HG02798 (cell line): Measurements from ENCODE around the gene DUSP11.
"Not testable (repeated sequence)": the region's sequence is repeated elsewhere in the genome, so short reads cannot be mapped to it uniquely, and the experiment has no call there.

ENCODE experiments used
- ATAC-seq: cut with Tn5 transposase; IDR thresholded peaks from one replicate; pipeline ENCODE4 v1.9.1; 2021; ENCODE audit warnings: mild to moderate bottlenecking; ENCODE audit not compliant: unreplicated experiment, poor library complexity

DUSP11 gene

DNA sequence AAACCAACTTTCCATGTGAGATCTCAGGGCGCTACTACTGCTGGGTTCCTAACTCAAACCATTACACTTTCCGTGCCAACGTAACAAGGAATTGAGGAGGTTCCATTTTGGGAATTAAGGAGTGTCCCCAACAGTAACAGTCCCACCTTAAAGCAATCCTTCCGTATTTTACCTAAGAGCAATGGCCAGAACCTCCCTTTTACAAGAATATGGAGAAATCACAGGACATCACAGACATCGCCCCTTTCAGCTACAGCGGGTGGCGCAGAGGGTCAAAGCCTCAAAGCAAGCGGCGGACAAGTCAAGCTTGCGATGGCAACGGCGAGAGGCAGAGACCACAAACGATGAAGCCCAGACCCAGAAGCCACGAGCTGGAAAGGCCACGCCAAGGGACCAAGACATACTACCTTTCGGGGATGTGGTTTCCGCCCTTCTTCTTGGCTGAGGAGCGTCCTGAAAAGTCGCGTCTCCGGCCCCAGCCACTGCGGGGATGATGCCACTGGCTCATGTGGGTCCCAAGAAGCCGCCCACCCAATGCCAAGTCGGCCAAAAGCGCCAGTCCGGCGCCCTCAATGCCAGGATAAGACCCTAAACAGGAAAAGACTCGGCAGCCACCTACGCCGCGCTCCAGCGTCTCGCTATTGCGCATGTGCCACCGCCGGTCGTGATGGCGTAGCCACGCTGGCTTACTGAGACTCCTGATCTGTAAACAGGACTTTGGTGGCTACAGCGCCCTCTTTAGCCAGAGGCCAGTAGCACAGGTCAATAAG lies at the start of gene DUSP11:
DUSP11 (minus strand) TSS at position 637 of the 770 bp plus-strand sequence; CDS start at position 508, 129 bp downstream.
- ATAC-seq: peak; percentile 100

DNA sequence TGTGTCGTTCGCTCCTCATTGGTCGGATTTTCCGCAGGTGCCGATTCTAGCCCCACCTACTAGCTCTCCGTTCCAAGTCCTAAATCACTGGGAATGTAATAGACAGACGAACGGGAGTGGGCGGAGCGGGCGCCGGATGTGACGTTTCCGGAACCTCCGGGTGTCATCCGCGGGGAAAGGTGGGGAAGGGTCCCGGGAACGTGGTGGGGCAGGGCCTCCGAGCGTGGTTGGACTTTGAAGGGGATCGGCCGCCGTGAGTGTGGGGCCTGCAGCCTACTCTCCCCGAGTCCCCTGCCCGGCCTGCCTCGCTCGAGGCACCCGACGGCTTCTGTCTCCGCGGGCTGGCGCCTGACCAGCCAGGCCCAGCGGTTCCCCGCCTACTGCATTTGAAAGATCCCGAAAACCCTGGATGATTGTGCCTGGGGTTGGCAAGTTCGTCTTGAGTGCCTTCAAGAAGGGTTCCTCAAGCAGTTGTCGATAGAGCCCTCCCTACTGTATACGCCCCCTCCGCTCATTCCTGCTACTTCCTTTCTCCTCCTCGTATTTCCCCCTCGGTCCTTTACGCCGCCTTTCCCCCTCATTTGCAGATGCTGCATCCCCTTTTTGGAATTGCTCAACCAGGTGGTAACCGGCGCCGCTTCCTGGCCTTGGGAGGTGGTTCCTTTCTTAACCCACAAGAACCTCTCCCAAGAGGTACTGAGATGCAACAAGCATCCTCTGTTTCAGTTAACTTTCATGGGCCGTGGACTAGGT lies 49.1 kb upstream of the DUSP11 start, which contains the start of gene STAMBP:
STAMBP (plus strand) TSS at position 144 of the 753 bp plus-strand sequence. CDS start 1,896 bp downstream, outside the sequence.
- peak; percentile 95 for ATAC-seq

DNA sequence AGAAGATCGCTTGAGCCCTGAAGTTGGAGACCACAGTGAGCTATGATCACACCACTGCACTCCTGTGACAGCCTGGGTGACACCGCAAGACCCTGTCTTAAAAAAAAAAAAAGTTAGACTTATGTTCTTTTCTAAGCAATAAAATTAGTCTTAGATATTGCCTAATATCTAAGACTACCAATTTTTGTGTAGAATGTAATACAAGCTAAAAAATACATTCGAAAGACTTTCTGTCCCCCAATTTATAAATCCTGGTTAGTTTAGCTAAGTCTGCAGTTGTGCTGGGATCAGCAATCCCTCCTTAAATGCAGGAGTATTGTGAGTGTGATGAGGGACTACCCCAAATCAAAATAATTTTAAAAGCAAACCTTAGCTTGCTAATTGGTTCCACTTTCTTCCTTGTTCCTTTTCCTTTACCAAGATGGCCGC lies 48.5 kb upstream of the DUSP11 start:
- no peak for ATAC-seq

DNA sequence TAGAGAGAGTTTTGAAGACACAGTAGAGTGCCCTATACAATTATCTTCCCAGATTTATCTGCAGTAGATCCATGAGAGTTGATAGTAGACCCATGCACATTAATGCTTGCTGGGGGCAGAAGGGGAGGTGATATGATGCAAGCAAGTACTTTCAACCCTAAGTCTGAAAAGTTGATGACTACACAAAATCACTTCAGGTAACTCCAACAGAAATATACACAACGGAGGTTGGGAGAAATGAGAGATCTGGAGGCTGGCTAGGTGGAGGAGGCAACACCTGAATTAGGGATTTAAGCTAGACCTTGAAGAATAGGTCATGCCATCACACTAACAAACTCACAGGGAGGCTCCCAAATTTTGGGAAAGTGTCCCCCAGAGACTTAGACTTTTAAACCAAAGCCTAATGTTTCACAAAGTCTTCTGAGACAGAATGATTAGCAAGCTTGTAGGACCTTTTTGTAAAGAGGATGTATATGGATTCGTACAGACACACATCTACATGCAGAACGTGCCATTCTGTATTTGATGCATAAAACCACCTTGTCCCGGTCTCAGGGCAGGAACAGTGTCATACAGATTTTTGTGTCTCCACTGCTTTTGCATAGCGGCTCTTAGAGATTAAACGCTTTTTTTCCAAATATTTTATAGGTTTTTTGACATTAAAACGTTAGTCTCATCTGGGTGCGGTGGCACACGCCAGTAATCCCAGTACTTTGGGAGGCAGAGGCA lies 47.9 kb upstream of the DUSP11 start:
- no peak for ATAC-seq

DNA sequence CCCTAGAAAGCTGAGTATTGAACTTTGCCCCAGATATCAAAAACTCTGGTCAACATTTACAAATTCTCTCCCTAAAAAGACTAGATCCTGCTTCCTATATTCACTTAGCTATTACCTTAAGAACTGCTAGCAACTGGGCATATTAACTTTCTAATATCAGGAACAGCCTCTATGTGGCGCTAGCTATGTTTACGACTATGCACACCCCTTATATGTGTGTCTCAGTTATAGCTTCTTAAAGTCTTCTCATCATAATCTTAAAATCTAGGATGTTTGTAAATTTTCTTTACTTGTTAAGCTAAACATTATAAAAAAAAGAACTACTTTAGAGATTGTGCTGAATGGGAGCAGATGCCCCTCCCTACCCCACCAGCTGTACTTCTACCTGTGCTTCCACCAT lies 47.1 kb upstream of the DUSP11 start:
- no peak for ATAC-seq

DNA sequence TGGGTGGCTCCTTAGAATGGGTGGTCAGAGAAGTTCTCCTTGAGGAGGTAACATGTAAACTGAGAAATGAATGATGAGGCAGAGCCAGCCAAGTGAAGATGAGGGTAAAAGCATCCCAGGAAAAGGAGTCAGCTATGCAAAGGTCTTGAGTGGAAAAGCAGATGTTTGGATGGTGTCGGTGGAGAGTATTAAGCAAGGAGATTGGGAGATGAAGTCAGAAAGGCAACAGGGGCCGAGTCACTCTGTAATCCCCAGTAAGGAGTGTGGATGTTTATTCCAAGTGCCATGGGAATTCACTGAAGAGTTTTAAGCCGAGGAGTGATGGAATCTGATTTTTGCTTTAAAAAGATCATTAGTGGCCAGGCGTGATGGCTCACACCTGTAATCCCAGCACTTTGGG lies 45.5 kb upstream of the DUSP11 start:
- ATAC-seq: no peak

DNA sequence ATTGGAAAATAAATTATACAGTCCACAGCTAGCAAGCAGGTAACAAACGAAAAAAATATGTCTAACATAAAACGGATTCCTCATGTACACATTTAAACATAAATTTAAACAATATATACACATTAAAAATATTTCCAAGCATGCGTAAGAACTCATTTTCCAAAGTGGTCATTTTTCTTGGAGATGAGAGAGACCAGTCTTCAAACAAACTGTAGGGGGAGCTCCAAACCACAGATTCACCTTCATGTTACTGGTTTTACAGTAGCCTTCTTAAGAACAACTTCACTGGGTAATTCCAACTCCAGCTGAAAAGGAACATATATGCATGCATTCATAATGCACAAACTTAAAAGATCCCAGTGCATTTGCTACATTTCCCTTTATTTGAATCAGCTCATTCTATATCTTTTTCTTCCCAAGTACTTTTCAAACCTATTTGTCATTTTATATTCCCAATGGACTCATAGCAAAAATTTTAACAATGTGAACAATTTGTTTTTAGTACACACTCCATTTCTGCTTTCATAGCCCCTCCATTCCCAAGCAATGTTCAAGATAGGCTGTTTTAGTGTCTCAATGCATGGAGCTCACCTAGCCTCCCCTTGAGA lies 44.1 kb upstream of the DUSP11 start:
- no peak for ATAC-seq

DNA sequence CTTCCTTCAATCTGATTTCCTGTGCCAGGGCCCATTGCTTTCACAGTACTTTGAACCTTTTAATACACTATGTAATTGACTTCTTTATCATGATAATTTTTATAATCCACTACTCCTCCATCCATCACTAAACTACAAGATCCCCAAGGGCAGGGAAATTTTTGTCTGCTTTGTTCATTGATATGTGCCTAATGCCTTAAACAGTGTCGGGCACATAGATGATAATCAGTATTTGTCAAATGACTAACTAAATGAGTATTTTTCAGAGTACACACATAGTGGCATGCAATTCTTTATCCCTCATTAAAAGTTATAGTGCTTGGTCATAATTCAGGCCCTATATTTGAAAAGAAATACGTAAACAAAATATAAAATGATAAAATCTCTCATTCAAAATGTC lies 43.5 kb upstream of the DUSP11 start:
- ATAC-seq: no peak

DNA sequence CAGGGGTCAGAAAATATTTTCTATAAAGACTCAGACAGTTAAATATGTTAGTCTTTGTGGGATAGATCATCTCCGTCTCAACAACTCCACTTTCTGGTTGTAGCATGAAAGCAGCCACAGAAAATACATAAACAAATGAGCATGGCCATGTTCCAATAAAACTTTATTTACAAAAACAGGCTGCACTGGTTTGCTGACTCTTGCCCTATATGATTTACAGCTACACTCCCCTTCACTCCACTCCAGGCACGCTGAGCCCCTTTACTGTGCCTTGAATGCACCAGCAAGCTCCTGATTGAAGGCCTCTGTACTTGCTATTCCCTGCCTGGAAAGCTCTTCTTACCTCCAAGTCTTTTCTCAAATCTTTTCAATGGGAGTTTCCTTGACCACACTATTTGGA lies 43.1 kb upstream of the DUSP11 start:
- ATAC-seq: no peak

DNA sequence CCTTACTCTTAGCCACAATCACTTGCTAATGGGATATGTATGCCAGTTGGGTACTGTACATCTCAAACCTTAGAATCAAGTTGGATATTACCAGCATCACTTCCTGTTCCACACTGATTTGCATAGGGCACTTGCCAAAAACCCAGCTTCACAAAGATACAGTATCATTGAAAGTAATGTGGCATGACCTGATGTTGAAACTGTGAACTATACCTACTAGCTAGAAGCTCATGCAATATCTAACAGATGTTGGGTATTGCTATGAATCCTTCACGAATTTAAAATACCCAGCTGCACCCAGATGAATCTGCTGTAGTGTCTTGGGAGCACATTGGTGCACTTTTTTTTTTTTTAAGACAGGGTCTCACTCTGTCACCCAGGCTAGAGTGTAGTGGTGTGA lies 42.4 kb upstream of the DUSP11 start:
- ATAC-seq: peak; percentile 56

DNA sequence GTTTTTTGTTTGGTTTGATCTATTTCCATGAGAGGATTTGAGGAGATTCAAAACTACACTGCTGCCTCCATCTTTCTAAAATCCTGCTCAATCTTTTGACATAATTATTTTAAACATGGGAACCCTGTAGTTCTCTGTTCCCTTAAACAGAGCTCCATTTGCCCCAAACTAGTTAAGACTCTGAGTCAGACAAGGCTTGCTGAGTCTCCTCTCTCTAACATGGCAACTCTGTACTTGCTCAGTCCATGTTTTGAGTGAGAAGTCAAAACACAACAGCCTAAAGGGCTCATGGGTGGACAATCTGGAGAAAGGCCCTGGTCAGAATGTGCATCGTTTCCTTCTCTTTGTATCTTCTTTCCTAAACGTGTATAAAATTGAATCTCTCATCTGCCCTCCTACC lies 41.8 kb upstream of the DUSP11 start:
- ATAC-seq: no peak

DNA sequence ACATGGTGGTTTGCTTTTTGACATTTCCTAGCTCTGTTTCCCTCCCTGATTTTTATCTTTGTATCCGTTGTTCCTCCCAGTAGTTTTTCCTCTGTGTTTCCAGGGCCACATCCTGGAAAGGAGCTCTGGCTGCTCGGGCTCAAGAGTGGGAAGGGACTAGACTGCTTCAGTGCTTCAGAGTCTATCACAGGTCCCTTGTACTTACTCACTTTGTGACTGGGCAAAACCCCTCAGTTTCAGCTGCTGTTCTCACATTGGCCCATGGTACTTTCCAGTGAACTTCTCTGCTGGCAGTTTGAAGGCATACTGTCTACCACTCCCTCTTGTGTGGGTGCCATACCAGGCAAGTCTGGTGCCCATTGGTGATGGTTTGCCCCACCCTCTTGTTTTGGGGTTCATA lies 41.3 kb upstream of the DUSP11 start:
- ATAC-seq: peak; percentile 90

DNA sequence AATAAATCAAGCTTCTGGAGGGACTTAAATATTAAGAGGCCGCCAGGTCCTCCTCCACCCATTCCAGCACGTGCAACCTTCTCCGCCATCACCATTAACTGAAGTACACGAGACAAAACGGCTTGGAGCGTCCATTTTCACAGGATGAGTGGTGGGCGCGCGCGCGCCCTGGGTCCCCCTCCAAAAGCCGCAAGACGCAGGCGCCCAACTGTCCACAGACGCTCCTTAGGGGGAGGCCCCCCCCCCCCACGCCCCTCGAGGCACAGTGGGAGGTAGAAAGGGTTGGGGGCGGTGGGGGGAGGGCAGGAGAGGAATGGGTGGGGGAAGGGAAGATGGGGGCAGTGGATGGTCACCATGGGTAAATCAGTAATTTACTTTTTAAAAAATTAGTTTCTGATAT lies 38.4 kb upstream of the DUSP11 start:
- ATAC-seq: no peak

DNA sequence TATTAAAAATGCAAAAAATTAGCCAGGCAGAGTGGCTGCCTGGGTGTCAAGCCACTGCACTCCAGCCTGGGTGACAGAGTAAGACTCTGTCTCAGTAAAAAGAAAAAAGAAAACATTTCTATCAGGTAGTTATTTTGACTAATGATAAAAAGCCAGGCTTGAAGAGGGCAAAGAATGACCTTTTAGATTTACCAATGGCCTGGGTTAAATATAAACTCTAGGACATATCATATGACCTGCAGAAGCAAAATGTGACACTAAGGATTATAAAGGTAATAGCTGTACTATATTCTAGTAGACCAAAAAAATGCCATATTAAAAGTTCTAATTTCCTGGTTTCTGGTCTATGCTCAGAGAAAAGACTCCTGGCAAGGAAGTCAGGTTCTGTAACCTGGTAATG lies 32.7 kb upstream of the DUSP11 start:
- no peak for ATAC-seq

DNA sequence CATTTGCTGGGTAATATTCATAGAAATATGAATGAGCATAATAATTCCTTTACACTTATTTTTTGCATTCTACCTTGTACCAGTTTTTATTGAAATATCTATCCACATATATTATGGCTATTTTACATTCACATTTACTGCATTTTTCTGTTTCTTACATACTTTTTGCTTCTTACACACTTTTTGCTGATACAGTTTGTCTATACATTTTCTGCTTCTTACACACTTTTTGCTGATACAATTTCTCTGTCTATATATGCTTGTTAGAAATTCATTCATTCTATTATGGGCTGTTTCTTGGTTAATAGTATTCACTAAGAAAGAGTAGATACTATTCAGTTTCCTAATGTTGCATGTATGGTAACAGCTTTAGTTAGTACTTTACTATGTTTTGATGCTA lies 32.0 kb upstream of the DUSP11 start:
- no peak for ATAC-seq

DNA sequence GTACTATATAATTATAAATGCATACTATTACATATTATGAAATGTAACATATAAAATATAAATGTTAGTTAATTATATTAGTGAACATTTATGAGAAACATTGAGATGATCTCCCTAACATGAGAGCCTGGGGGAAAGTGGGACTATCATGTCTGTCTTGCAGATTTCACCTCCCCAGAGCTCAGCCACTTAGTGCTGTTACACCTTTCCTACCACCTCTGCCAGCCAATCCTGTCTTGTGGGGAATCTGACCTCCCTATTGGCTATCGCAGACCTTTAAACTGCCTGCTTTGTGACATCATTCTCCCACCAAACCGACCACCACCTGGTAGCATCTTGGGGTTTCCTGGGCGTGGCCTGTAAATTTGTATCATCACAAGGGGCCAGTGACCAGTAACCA lies 4.0 kb upstream of the DUSP11 start, which contains the start of gene C2orf78:
C2orf78 (plus strand) TSS at position 301 of the 400 bp plus-strand sequence. CDS start 127 bp downstream, outside the sequence.
- not testable (repeated sequence) for ATAC-seq

DNA sequence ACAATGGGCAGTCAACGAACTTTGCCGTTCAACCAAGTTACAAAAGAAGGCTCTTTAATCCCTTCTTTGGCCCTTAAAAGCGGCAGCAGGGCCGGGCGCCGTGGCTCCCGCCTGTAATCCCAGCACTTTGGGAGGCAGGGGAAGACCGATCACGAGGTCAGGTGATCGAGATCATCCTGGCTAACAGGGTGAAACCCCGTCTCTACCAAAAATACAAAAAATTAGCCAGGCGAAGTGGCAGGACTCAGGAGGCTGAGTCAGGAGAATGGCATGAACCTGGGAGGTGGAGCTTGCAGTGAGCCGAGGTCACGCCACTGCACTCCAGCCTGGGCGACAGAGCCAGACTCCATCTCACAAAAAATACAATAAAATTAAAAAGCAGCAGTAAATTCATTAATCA lies 3.5 kb upstream of the DUSP11 start:
- ATAC-seq: not testable (repeated sequence)

DNA sequence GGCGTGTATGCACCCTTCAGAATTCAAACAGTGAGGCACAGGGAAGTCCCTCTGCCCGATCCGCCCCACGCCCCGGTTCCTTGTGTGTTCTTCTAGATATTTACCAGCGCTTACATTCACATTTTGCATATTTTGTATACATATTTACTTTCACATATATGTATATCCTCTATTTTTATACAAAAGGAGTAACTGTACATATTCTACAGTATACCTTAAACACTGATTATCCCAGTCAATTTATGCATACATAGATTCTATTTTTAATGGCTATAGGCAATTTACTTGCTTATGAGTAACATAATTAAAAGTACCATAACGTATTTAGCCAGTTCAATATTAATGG lies 307 bp upstream of the DUSP11 start:
- ATAC-seq: no peak

DNA sequence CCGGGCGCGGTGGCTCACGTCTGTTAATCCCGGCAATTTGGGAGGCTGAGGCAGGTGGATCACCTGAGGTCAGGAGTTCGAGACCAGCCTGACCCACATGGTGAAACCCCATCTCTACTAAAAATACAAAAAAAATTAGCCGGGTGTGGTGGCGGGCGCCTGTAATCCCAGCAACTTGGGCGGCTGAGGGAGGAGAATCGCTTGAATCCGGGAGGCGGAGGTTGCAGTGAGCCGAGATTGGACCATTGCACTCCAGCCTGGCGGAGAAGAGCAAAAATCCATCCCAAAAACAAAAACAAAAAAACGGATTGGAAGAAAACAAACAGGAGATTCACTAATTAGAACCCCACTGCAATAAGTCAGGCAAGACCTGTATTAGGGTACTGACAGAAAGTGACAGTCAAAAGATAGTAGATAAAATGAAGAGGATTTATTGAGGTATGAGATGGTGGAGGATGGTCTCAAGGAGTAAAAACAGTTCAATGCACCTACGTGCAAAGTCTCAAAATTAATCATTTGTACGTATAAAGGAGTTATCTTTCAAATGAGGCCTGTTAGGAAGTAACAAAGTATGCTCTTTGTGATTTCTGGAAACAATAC lies 936 bp downstream of the DUSP11 start:
- ATAC-seq: not testable (repeated sequence)

DNA sequence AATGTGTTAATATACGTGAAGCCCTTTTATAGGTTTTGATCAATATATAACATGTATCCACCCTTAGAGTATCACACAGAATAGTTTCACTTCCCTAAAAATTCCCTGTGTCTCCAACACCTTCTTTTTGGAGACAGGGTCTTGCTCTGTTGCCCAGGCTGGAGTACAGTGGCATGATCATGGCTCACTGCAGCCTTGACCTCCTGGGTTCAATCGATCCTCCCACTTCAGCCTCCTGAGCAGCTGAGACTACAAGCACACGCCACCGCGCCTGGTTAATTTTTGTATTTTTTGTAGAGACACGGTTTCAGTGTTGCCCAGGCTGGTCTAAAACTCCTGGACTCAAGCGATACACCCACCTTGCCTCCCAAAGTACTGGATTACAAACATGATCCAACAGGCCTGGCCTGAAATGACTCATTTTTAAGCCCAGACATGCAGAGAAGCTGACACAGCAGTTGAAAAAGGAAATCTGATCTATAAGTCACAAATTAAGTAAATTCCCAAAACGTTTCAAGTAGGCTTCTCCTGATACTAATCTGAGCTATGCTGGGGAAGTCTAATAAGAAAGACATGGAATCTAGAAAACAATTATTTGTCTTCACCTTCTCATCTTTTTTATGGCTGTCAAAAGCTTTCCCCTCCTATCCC lies 2.9 kb downstream of the DUSP11 start:
- ATAC-seq: no peak
